Erythroblast (primary cell): Measurements from ENCODE around the gene KBTBD8.

Experiments used
- DNase-seq, 2 experiments: peaks; one replicate each; lab custom pipeline; 2025; lab: John Stamatoyannopoulos, UW
- GATA1 ChIP-seq: IDR thresholded peaks from 2 replicates; pipeline ENCODE4 v1.6.1; 2011; ENCODE audit warnings: low read depth, mild to moderate bottlenecking, control low read depth, low read length, moderate library complexity
- POLR2A ChIP-seq: IDR thresholded peaks from 2 replicates; pipeline ENCODE4 v1.6.1; 2011; ENCODE audit warnings: mild to moderate bottlenecking, low read length

KBTBD8 gene

DNA sequence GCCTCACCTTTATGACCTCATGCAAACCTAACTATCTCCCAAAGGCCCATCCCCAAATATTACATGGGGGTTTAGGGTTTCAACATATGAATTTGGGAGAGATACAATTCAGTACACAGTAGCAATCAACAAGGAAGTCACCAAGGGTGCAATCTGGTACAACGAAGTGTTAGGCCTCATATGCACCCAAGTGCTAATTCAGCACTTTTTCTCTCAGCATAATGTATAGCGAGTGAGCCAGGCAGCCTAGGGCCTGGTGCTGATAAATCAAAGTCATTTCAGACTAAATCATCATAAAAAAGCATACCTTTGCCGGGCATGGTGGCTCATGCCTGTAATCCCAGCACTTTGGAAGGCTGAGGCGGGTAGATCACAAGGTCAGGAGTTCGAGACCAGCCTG is 11.7 kb upstream of the KBTBD8 start:
- no peak for DNase-seq
- no peak for TF ChIP-seq GATA1
- TF ChIP-seq POLR2A, result no peak

GRCh38 chr3:66989241-66989640 is 8.9 kb upstream of the KBTBD8 start:
- no peak for DNase-seq
- TF ChIP-seq POLR2A (no peak), GATA1 (no peak)

- TF ChIP-seq GATA1 (no peak), POLR2A (no peak)
- DNase-seq, result peak; percentile 55 to 61
Measured at GRCh38 chr3:66989860-66990696, 8.0 kb upstream of the KBTBD8 start.

GRCh38 chr3:66991459-66991858 is 6.6 kb upstream of the KBTBD8 start:
- peak; percentile 34 to 54 for DNase-seq
- no peak for TF ChIP-seq GATA1
- TF ChIP-seq POLR2A, result no peak

DNA sequence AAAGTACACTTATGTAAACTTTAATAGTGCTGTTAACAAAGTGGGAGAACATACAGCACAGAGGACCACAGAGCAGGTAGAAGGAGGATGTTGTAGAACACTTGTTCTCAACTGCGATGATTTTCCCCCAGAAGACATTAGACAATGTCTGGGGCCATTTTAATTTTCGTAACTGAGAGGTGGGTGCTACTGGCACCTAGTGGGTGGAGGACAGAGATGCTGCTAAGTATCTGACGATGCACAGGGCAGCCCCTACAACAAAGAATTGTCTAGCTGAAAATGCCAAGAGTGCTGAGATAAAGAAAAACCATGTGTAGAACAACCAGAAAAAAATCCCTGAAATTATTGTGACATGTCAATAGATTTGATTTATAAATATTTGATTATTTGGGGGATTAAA is 5.0 kb upstream of the KBTBD8 start:
- DNase-seq, result no peak
- TF ChIP-seq GATA1, result no peak
- TF ChIP-seq POLR2A, result no peak

GRCh38 chr3:66994588-66994987 is 3.5 kb upstream of the KBTBD8 start:
- TF ChIP-seq GATA1, result no peak
- TF ChIP-seq POLR2A, result no peak
- no peak for DNase-seq

DNA sequence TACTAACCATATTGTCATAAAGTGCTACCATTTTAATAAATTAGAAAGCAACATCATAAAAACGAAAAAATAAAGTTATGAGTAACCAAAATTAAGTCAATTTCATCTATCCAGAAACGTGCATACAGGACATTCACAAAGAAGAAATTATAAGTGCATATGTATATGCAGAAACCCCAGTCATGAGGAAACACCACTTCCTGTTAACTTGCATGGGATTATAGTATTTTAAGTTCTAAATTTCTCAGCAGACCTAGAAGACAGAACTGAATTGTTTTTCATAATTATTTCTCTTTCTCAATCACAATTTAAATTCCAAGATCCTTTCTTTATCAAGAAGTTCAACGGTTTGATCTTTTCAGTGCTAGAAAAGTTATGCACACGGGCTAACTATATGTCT is 1.4 kb upstream of the KBTBD8 start:
- TF ChIP-seq GATA1 (no peak), POLR2A (no peak)
- DNase-seq, result peak in 1 of 2 experiments; percentile 6

DNA sequence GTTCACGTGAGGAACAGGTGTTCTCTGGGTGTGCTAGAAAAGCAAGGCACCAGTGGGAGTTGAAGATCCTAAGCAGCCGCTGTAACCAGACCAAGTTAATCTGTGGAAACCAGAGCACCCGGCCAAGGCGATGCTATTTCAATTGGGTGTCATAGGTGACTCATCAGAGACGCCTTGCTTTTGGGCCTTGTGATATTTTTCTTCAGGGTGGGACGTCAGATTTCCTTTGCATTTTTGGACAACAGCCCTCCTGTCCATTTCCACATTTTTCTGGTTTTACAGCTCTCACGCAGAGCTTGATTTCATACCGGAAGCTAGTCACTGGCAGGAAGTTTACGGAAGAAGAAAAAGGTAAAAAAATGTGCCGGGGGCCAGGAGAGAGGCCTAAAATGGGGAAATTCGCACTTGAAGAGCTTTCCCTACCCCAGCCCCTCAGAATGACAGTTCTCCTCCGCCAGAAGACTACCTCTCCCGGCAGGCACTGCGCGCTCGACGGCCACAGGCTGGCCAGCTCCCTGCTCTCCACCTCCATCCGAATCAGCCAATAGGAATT is 471 bp upstream of the KBTBD8 start:
- TF ChIP-seq POLR2A (no peak), GATA1 (no peak)
- peak; percentile 85 to 87 for DNase-seq

- peak in 1 of 2 experiments; percentile 56 for DNase-seq
- no peak for TF ChIP-seq GATA1
- no peak for TF ChIP-seq POLR2A
Measured at GRCh38 chr3:66998904-66999235, 763 bp downstream of the KBTBD8 start.

- peak; percentile 17 for TF ChIP-seq POLR2A
- TF ChIP-seq GATA1, result no peak
- DNase-seq, result peak; percentile 54 to 56
Measured at GRCh38 chr3:67000009-67000408, 1.9 kb downstream of the KBTBD8 start.

- TF ChIP-seq POLR2A, result no peak
- TF ChIP-seq GATA1, result no peak
- DNase-seq, result peak in 1 of 2 experiments; percentile 23
Measured at GRCh38 chr3:67001086-67001861, 3.2 kb downstream of the KBTBD8 start.

DNA sequence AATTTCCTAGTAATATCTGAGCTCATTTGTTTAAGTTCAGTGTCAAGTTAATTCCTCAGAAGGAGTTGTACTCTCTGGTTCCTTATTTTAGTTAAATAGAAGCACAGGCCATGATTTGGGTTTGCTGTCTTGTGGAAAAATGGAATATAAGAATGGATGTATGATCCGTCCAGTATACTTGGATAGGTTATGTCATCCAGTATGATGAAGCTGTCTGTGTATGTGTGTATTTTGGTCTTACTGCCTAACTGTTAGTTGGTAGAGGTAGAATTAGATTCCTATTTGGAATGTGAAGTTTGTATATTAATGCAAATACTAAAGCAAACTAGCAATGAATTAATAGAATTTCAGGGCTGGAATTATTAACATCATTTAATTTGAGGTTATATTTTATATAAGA is 7.9 kb downstream of the KBTBD8 start:
- TF ChIP-seq POLR2A, result no peak
- no peak for TF ChIP-seq GATA1
- DNase-seq, result no peak

DNA sequence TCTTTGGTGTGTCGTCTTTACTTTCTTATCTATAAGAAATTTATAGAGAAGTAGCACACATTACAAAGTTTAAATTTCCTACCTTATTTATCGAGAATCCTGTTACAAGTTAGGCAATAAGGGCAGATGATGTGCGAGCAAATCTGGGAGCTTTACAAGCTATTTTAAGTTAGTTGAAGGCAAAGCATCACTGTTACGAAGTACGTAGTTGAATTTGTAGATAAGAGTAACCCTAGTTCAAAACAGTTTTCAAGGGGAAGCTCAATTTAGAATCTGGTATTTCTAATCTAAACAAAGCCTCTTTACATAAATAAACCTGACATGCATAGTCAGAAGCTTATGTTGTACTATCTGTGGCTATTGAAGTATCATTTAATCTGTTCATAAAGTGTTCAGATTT is 8.4 kb downstream of the KBTBD8 start:
- TF ChIP-seq POLR2A (no peak), GATA1 (no peak)
- no peak for DNase-seq

DNA sequence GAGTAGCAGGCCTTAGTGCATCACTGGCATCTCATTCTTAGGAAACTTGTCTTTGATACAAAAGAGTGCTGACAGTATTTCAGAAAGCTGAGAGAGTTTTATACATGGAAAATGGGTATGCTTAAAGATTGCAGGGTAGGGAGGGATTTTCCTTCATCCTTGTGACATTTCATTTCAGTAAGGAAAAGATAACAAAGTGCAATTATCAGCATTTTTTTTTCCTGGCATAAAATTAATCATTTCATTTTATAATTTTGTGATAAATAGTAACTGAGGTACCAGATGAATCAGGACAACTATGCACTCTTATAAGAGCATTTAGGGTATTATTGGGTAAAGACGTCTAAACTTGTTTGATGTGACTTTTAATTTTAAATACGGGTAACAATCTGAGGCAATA is 10.3 kb downstream of the KBTBD8 start:
- DNase-seq, result no peak
- no peak for TF ChIP-seq GATA1
- TF ChIP-seq POLR2A, result no peak
